Epithelial cell of esophagus (primary cell): Measurements from ENCODE around the gene CCSAP.
"Not testable (repeated sequence)": the region's sequence is repeated elsewhere in the genome, so short reads cannot be mapped to it uniquely, and the experiment has no call there.

Source experiments
- DNase-seq: peaks from one replicate; pipeline ENCODE4 v3.0.0; 2010; ENCODE audit warnings: low read depth
- H3K4me3 ChIP-seq: 2 replicates; pipeline ENCODE4 v1.5.1; 2011; ENCODE audit warnings: mild to moderate bottlenecking, low read length, control low read depth
- CTCF ChIP-seq: IDR thresholded peaks from 2 replicates; pipeline ENCODE4 v1.5.1; 2011; ENCODE audit warnings: low read depth, mild to moderate bottlenecking, low read length, control low read depth, inconsistent platforms; ENCODE audit not compliant: insufficient read depth; ENCODE audit errors: missing control alignments

Gene CCSAP

GRCh38 chr1:229383188-229383587 is 40.3 kb upstream of the CCSAP start:
- no peak for TF ChIP-seq CTCF
- DNase-seq = no peak
- no peak overlapping the region for H3K4me3 ChIP-seq

GRCh38 chr1:229381234-229381633 is 38.4 kb upstream of the CCSAP start:
- no peak for TF ChIP-seq CTCF
- DNase-seq = no peak
- no peak overlapping the region for H3K4me3 ChIP-seq

GRCh38 chr1:229380536-229381160 is 37.8 kb upstream of the CCSAP start:
- no peak for TF ChIP-seq CTCF
- no peak for DNase-seq
- no peak overlapping the region for H3K4me3 ChIP-seq

DNA sequence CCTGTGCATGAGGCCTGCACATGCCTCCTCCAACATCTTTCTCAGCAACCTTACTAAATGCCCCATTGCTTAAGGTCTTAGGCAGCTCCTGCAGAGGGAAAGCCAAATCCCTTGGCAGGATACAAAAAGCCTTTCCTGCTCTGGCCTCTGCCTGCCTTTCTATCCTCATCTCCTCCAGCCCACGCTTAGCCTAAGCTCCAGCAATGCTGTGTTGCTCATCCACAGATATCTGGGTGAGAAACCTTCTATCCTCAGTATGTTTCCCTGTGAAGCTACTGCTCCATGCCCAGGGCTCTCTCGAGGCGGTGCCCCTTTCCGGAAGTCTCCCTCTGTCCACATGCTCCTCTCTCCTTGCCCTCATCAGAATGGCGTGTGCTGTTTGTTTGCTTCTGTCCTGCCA is 37.0 kb upstream of the CCSAP start:
- no peak for TF ChIP-seq CTCF
- H3K4me3 ChIP-seq = no peak overlapping the region
- DNase-seq = no peak

- TF ChIP-seq CTCF = no peak
- no peak overlapping the region for H3K4me3 ChIP-seq
Observed at GRCh38 chr1:229378586-229379367, 35.9 kb upstream of the CCSAP start.

GRCh38 chr1:229378035-229378434 is 35.2 kb upstream of the CCSAP start:
- DNase-seq = not testable (repeated sequence)

More at GRCh38 chr1:229378586-229379367, 35.9 kb upstream of the CCSAP start:
- DNase-seq = no peak

DNA sequence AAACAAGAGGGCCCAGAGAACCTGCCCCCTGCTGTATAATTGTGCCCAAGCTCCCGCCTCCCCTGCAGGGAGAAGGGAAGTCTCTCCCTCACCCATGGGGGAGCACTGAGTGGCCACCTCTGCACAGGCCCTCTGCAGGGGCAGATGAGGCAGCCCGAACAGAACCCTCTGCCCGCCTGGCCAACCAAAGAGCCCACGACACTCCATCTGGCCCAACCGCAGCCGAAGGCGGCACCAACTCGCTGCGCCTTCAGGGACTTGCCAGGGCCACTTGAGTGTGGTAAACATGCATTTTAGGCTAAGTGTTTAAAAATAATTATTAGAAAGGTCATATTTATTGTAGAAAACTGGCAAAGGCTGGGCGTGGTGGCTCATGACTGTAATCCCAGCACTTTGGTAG is 34.6 kb upstream of the CCSAP start:
- TF ChIP-seq CTCF = no peak
- DNase-seq = no peak
- no peak overlapping the region for H3K4me3 ChIP-seq

More at GRCh38 chr1:229378035-229378434, 35.2 kb upstream of the CCSAP start:
- not testable (repeated sequence) for H3K4me3 ChIP-seq
